ENCODE measurements around the gene PPP1R2B.

Gene PPP1R2B

GRCh38 chr5:156879665-156880285 is 29.7 kb downstream of the PPP1R2B start:
- DNase-seq, result no peak

GRCh38 chr5:156883316-156883875 is 33.3 kb downstream of the PPP1R2B start:
- DNase-seq, result no peak

GRCh38 chr5:156888520-156888919 is 38.4 kb downstream of the PPP1R2B start:
- DNase-seq, result no peak

- DNase-seq, result no peak
These were observed 42.1 kb downstream of the PPP1R2B start for GRCh38 chr5:156892223-156892622.

GRCh38 chr5:156892864-156893263 is 42.8 kb downstream of the PPP1R2B start:
- DNase-seq, result no peak

- no peak for DNase-seq
These were observed 43.4 kb downstream of the PPP1R2B start for GRCh38 chr5:156893517-156893916.

GRCh38 chr5:156896546-156896945 is 46.5 kb downstream of the PPP1R2B start:
- DNase-seq, result no peak
